GM18526 (cell line): ENCODE measurements around the gene GIT1.
A peak's percentile ranks its signal among the peaks of the same experiment; 100 is the strongest.

ENCODE experiments used
- POLR2A ChIP-seq: IDR thresholded peaks from 3 replicates; pipeline ENCODE4 v1.6.1; 2011; ENCODE audit not compliant: insufficient read length; ENCODE audit errors: extremely low read depth

GIT1 gene, protein sequence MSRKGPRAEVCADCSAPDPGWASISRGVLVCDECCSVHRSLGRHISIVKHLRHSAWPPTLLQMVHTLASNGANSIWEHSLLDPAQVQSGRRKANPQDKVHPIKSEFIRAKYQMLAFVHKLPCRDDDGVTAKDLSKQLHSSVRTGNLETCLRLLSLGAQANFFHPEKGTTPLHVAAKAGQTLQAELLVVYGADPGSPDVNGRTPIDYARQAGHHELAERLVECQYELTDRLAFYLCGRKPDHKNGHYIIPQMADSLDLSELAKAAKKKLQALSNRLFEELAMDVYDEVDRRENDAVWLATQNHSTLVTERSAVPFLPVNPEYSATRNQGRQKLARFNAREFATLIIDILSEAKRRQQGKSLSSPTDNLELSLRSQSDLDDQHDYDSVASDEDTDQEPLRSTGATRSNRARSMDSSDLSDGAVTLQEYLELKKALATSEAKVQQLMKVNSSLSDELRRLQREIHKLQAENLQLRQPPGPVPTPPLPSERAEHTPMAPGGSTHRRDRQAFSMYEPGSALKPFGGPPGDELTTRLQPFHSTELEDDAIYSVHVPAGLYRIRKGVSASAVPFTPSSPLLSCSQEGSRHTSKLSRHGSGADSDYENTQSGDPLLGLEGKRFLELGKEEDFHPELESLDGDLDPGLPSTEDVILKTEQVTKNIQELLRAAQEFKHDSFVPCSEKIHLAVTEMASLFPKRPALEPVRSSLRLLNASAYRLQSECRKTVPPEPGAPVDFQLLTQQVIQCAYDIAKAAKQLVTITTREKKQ

DNA sequence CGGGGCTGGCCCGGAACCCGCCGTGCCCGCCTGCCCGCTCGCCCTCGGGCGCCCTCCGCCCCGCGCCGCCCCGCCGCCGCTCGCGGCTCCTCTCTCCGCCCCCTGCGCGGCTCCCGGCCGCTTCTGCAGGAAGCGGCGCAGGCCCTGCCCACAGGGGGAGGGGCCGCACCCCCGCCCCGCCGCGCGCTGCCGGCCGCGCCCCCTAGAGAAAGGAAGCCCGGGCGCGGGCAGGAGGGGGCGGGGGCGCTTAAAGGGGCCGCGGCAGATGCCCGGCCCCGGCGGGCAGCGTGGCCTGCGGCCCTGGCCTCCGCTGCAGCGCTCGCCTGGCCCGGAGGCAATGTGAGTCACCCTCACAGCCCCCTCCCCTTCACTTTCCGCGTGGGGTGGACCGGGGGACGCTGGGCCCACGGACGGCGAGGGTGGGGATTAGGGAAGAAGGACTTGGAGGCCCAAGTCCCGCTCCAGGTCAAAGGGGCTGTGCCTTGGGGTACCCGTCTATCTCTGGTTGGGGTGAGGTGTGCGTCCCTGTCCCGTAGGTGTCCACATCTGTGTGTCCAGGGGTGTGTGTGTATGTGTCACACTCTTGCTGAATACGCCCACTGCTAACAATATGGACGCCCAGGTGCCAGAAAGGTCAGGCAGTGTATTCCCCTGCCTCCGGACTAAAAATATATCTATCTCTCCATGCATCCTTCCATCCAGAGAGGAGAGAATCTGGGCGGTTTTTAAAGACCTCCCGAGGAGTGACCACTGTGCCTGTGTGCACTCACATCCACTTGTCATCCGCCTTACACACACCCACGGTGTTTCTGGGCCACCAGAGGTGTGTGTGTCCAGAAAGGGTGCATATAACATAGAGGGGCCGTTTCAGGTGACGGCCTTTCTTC lies at the start of gene GIT1:
Gene GIT1, minus strand, starts transcription at position 125 of the 887 bp plus-strand sequence. CDS start 270 bp downstream, outside the sequence.
- TF ChIP-seq POLR2A: peak; percentile 62

DNA sequence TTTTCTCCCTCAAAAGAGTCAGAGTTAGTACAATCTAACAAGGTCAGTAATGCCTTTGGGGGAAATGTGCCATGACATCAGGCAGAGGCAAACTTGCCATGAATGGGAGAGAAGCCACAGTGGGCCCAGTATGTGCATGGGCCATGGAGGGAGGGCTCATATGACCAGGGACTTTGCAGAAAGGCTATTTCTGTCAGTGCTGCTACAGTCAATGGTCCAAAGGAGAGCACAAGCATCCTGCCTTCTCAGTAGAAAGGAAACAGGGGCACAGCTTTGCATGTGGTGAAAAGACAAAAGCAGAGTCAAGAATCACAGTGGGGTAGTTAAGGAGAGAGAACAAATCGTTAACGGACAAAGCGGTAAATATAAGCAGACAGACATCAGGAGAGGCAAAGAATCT lies 44.4 kb upstream of the GIT1 start:
- no peak for TF ChIP-seq POLR2A

DNA sequence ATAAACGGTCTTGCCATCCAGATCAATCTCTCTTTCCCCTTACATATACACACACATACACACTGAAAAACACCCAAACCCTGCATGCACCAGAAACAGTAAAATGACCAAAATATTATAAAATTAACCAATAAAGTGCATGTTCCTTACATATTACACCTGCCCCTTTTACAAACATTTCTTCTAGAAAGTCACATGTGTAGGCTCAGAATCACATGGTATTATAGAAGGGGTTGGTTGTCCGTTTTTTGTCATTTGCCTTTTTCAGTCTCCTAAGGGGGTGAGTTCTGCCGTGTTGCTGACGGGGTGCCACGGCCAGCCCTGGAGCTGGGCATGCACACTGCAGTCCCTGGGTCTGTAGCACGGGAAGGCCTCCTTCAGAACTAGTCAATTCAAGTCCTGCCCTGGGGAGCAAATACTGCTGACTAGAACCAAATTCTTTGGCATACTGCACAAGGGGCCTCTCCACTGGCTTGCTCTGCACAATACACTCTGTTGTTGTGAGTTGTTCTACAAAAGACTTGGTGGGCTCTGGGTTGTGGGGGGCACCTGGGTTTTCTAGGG lies 41.3 kb upstream of the GIT1 start:
- no peak for TF ChIP-seq POLR2A

DNA sequence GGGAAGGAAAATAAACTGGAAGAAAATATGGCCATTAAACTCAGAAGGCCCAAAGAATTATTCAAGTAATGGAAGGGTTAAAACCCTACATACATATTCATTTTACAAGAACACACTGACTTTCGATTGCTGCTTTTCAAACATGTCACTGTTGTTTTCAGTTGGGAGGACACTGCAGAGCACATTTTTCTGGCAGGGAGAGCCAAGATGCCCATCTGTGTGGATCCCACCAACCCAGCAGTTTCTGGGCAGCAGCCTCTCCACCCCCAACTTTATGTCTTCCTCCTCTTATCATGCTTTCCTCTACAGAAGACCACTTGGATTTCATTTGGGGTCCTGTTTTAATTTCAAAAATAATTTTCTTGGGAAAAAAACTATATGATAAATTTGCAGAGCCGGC lies 40.4 kb upstream of the GIT1 start:
- TF ChIP-seq POLR2A: no peak

DNA sequence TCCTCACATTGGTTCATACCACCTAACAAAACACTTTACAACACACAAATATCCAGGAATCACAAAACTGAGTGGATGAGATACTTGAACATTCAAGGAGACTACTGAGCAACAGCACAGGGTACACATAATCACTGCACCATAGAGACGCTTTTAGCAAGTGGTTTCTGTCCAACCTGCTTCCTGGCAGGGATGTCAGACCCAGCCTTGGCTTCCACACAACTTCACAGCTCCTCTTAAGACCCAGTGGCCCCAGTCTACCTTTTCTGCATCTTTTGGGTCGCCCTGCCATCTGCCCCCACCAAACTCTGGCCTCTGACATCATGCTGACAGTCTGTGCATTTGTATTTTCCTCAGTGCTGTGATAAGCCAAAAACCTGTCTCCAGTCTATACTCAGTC lies 39.2 kb upstream of the GIT1 start:
- no peak for TF ChIP-seq POLR2A

DNA sequence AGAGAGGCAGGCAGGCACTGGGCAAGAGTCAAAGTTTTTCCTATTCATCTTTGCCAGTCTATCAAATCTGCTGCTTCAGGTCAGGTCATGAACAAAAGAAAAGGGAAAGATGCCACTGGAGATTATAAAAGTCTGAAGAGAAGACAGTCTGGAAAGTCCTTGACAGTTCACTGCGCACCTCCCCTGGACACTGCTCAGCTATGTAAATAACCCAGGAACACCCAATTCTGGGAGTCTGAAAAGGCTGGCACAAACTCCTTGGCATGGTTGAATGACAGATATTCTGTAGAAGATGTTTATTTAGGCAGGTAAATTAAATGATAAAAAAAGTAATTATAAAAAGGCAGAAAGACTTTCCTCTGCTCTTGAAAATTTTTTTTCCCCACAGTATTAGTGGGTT lies 38.5 kb upstream of the GIT1 start:
- TF ChIP-seq POLR2A: no peak

DNA sequence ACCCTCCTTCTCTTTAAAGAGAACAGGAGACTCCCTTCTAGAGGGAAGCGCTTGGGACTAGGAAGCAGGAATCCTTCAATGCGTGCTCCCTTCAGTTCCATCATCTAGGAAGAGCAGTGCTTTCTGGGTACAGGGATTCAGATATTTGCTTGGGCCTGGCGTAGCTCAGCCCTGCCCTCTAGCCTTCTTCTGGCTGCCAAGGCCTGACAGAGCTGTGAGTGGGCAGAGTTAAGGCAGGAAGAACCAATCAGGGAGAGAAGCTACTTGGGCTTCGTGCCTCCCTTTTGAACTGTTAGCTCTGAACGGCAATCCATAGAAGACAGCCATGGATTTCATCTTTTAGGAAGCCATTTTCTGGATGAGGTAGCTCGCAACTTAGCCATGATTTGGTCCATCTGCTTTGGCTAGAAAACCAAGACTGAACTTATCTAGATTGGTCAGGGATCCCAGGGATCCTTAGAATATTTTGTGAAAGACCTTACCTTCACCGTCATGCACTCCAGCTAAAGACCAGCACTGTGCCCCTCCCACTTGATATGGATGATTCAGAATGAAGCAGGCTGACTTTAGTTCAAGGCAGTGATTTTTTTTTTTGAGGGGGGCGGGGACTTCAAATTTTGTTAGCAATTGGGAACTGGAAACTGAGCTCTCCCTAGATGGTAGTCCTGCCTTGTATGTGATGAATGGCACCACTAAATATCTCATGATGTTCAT lies 35.7 kb upstream of the GIT1 start:
- TF ChIP-seq POLR2A: no peak

DNA sequence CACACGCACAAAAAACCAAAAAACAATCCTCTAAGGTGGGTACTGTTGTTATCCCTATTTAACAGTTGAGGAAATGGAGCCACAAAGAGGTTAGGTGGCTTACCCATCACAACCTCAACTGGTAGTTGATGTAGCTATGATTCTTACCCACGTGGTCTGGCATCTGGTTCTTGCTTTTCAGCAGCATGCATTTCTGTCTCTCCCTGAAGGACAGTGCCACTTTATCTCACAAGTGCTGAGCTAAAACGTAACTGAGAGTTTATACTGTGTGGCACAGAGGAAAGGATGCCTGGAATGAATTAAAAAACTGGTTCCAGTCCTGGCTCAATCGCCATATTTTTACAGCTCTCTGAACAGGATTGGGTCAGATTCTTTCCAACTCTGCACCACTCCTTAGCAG lies 35.1 kb upstream of the GIT1 start:
- no peak for TF ChIP-seq POLR2A

DNA sequence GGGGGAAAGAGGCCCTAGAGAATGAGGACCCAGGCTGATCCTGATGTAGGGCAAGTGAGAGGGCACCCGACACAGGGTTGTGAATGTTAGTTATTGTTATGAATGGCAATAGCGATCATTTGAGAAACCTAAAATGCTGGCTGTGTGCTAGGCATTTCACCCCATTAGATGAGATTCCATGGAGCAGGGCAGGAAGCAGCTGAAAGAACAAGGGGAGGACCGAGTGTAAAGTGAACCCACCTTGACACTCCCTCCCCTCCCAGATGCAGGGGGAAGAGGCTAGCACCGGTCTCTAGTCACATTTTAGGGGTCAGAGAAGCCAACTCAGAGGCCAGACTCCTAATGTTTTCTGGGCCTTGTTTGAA lies 33.8 kb upstream of the GIT1 start:
- TF ChIP-seq POLR2A: no peak

DNA sequence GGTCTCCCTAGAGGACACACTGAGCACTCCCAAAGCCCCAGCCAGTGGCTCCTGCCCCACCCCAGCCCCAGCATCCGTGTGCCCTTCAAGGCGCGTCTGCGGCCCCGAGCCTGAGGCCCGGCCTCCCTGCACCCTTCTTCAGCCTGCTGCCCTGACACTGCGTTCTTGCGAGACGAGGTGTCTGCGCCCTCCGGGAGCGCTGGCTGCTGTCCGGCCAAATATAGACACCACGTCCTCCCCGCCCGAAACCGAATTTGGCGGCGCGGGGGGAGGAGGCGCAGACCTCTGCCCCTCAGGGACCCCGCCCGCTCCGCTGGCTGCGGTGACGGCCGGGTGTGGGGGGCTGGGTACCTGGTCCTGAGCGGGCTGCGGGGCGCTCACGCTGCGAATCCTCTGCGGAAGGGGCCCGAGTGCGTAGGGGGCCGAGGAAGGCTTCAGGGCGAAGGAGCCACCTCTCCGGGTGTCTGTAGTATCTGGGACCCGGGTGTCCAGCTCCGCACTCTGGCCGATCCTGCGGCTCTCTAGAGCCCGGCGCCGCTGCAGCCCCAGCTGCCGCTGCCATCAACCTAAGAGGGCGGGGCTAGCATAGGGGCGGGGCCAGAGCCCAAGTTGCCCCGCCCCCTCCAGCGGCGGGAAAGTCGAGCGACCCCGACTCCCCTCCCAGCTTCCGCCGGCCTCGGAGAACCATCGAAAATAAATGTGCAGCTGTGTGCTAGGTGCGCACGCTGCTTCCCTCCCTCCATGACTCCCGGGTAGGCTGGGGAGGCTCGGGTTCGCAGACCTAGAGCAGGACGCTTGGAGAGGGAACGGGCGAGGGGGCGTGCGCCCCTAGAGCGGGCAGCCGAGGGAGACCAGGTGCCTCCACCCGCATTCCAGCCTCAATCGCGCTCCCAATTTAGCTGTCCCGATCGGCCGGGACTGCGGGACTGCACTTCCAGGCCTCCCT lies 33.2 kb upstream of the GIT1 start, which contains the start of gene CORO6:
Gene CORO6, minus strand, starts transcription at position 576 of the 946 bp plus-strand sequence. CDS start 1,491 bp downstream, outside the sequence.
- TF ChIP-seq POLR2A: peak; percentile 25

DNA sequence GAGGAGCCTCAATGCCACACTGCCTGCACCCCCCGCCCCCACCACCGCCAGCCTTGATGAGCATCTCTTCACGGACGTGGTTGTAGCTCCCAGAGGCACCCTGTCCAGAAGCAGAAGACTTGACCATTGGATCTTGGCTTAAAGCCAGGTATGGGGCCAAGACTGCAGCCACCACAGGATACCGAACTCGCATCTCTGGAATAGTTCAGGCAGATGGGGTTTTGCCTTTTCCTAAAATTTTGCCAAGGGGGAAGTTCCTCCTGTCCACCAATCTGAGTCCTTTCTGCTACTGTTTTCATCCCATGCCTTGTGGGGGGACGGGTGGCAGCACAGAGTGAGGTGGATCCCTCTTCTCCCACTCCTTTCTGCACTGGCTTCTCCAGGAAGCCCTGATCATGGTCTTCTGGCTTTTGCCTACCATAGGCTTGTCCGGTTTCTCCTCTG lies 32.3 kb upstream of the GIT1 start:
- no peak for TF ChIP-seq POLR2A

DNA sequence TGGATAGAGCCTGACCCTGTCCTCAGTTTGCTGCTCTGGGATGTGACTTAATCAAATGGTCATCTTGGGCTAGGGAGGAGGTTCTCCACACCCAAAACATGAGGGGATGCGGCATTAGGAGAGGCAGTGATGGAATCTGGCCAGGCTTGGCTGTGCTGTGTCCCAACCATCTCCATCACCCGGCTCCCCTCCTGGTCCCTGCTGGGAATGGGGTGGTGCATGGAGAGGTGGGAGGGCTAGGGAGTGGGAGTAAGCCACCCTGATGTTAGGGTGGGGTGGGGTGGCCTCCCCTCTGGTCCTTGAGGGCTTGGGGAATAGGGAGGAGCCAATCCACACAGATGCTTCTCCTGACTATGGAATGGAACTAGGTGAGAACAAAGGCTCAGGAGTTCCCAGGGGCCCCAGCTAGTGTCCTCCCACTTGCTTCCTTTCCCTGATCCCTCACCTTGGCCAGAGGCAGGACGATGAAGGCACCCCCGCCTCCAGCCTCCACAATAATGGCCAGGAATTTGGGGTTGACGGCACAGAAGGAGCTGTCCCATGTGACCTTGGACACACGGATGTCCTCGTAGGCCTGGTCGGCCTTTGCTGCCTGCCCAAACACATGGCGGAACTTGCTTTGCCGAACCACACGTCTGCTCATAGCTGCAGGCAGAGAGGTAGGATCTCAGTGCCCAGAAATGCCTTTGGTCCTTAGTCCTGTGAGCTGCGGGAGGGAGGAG lies 31.5 kb upstream of the GIT1 start:
- TF ChIP-seq POLR2A: no peak

DNA sequence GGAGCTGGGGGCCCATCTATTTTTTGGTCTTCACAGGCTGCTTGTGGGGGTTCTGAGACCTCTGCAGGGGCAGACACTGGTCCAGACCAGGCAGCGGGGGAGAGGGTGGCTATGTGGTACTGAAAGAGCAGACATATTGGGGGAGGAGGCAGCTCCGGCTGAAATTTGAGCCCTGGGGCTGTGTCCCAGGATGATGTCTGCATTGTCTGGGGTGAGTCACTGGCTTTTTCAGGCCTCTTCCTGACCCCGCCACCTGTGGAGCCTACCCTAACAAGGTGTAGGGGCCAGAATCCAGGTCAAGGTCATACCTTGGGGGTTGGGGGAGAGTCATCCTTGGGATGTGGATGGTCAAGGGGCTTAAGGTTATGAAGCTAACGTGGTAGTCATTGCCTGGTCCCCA lies 30.8 kb upstream of the GIT1 start:
- no peak for TF ChIP-seq POLR2A

DNA sequence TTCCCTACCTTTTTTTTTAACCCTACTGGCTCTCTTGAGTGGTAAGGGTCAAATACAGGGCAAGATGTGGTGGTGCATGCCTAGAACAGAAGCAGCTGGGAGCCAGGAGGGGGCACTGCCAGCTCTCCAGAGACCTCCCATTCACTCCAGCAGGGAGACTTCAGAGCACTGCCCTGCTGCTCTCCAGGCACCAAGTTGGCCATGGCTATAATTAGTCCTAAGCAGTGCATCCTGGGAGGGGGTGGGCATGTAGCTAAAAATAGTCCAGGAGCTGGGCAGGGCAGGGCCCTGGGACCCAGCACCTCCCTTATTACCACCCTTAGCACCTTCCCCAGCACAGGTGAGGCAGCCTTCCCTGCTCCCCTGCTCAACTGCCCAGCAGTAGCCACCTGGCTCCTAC lies 29.8 kb upstream of the GIT1 start:
- TF ChIP-seq POLR2A: no peak
